ENCODE data around the gene UNC5C.
"Not testable (repeated sequence)": the region's sequence is repeated elsewhere in the genome, so short reads cannot be mapped to it uniquely, and the experiment has no call there.

UNC5C gene

DNA sequence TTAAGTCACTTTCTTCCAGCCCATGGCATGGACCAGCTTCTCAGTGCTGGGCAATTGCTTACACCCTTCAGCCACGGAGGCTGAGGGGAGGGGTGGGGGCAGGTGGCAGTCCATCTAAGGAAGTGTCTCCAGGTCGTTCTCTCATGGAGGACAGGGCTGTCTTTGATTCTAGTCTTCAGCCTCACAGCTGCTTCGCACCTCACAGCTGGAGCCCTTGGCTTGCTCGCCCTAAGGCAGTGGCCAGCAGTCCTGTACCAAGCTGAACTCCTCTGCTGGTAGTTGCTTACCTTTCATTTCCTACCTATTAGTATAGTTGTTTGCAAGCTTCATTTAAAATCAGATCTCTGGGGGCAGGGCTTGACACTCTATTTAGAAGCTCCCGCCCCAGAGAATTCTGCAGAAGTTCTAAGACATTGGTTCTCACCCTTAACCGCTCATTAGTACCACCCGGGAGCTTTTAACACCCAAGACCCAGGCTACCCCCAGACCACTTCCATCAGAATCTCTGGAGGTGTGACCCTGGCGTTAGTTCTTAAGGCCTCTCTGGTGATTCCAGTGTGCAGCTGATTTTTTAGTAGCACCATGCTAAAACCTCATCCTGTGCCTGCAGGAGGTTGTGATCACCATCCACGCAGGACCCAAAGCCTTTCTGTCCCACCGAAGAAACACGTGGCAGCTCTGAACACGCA is 386.8 kb downstream of the UNC5C start:
- no peak for DNase-seq

DNA sequence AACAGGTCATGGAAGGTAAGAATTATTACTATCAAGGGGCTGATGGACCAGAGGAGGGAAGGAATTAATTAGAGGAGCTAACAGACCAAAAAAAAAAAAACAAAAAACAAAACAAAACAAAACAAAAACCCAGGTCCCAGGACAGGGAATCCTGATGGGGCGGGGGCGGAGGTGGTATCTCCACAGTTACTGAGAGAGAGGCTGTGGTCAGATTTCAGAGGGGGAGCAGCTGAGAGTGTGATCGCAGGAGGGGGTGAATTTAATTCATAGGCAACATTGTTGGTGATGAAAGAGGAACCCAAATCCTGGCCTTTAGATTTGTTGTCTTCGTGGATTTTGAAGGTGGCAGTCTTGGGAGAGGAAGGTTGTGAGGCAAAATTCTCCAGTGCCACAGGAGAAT is 389.4 kb downstream of the UNC5C start:
- DNase-seq = no peak

DNA sequence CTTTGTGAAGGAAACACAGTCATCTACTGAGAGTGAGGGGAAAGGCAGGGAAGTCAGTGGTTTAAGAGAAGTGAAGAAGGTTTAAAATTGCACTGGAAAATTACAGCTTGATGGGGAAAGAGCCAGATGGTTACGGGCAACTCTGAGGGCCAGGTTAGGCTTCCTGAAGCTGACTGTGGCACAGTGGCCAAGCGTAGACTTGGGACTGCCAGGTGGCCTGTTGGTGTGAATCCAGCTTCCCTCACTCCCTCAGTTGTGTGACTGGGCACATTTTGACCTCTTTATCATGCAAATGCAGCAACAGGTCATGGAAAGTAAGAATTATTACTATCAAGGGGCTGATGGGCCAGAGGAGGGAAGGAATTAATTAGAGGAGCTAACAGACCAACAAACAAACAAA is 390.1 kb downstream of the UNC5C start:
- no peak for DNase-seq

DNA sequence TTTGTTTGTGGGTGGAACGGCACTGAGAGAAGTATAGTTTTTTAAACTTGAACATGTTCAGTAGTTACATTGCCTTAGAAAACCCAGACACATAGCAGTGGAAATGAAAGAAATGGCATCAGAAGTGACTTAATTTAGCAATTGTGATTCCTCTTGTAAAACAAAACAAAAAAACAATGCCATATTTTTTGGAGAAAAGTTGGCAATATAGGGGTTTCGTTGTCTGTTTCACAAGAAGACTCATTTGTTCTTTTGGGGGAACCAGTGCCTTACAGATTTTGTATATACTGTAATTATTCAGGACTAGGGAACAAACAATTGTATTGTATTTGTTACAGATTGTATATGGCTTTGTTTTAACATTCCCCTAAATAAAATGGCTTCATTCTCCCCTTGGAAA is 390.7 kb downstream of the UNC5C start:
- DNase-seq = no peak

DNA sequence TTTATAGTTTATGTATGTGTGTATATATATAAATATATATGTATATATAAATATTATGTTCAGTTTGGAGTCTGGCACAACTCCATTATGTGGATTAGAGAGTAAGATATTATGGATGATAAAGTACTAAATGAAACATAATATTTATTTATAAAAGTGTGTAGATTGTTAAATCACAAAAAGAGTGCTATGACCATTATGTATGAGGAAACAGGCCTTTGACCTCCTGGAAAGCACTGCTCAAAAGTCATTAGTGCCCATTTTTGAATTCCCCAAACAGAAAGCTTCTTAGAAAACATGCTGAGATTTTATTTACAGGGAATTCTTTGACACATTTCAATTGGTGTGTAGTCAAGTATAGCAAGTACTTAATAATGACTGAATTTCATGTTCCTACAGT is 391.2 kb downstream of the UNC5C start:
- no peak for DNase-seq

DNA sequence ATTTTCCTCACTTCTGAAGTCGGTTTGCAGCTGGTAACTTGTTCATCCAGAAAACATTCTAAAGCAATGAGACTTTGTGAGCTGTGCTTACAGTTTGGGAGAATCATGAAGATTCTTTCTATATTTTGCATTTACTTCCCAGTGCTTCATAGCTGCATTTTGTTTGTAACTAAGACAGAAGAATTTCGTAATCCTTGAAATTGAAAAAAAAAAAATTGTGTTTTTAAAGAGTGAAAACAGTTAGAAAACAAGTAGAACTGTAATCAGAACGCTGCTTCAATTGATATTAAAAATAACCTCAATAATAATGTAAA is 392.4 kb downstream of the UNC5C start:
- DNase-seq = no peak

DNA sequence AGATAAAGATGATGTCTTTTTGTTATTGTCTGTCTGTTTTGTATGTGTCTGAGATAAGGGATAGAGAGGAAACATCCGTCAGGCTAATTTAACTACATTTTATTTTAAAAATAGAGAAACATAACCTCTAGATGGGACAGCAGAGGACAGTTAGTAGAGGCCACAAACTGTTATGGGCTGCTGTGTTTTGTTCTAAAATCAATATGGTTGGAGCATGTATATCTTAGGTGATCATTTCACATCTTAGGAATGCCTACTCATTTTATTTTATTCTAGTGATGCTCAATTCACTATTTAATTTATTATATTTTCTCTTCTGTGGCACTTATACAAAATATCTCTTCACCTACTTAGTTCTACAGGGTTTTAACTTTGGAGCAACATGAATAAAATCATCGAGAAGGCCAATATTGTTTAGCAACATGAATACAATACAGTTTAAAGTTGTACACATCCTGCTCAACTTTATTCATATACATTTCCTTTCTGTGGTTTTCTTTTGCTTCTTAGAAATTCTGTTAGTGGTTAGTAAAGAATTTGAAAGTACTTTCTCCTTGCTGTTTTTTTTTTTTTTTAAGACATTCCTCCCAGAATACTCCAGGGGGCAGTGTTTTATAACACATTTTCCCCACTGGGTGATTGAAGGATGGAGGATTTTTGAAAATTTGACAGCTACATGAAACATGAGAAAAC is 392.9 kb downstream of the UNC5C start:
- DNase-seq = no peak

DNA sequence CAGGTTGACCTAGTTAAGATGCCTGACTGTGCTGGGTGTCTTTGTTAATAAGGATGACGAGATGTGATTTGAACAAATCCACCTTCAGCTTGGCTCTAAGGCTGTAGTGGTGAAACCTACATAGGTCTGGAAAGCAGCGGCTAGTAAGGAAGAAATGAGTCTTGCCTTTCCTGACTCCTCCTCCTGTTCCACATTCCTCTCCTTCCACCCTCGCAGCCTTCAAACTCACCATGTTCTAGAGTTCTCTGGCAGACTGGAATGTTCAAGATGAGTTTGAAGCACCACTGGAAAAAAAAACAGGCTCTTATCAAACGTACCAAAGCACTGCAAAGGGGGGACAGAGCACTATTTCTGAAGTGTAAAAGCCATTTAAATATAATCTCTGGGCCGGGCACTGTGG is 395.6 kb downstream of the UNC5C start:
- no peak for DNase-seq

DNA sequence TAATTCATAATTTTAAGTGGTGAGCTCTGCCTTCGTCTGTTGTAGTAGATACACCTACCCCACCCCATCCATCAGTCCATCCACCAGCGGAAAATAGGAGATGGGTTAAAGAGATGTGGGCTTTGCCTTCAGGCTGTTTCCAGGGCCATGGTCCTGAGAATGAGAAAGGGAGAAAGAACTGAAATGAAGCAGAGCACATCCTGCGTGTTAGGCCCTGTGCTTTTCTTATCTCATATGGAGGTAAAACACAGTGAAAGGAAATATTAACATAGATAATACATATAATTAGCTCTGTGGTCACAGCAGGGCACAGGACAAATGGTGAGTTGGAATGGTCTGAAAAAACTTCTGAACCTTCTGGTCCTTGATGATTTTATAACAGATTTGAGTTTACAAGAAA is 397.5 kb downstream of the UNC5C start:
- no peak for DNase-seq

DNA sequence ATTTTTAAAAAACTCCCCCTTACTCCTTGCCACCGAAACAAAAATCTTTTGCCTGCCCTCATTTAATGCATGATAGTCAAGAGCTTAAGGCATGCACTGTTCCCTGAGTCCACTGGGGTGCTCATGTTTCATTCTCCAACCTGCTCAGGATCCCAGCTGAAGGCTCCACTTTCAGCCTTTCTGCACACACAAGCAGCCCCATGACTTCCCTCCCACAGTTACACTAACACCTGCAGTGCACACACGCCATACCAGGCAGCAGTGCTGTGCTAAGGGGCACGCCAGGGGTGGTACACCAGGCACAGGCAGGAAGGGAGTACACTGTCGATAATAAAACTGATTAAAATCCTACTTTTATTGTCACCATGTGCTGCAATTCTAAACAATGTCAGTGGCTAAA is 405.8 kb downstream of the UNC5C start:
- no peak for DNase-seq

DNA sequence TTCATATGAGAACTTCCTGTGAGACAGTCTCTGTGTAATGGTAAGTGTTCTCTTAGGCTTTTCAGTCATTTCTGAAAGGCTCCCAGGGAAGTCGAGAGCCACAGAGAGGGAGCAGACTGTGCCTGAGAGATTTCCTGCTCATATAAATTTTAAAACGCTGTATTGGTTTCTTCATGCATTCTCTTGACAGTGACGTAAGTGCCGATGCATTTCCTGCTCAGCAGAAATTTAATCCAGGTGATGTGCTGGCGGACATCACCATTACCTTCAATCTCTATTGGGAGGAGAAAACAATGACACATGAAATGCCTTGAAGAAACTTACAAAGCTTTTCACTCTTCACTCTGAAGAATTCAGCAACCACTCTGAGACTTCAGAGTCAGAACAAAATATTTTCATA is 407.4 kb downstream of the UNC5C start:
- no peak for DNase-seq

DNA sequence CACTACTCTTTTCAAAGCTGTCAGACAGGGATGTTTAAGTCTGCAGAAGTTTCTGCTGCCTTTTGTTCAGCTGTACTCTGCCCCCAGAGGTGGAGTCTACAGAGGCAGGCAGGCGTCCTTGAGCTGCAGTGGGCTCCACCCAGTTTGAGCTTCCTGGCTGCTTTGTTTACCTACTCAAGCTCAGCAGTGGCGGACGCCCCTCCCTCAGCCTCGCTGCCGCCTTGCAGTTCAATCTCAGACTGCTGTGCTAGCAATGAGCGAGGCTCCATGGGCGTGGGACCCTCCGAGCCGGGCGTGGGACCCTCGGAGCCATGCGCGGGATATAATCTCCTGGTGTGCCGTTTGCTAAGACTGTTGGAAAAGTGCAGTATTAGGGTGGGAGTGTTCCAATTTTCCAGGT is 409.3 kb downstream of the UNC5C start:
- DNase-seq = not testable (repeated sequence)

DNA sequence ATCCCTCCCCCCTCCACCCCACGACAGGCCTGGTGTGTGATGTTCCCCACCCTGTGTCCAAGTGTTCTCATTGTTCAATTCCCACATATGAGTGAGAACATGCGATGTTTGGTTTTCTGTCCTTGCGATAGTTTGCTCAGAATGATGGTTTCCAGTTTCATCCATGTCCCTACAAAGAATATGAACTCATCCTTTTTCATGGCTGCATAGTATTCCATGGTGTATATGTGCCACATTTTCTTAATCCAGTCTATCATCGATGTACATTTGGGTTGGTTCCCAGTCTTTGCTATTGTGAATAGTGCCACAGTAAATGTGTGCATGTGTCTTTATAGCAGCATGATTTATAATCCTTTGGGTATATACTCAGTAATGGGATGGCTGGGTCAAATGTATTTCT is 414.8 kb downstream of the UNC5C start:
- DNase-seq = not testable (repeated sequence)

DNA sequence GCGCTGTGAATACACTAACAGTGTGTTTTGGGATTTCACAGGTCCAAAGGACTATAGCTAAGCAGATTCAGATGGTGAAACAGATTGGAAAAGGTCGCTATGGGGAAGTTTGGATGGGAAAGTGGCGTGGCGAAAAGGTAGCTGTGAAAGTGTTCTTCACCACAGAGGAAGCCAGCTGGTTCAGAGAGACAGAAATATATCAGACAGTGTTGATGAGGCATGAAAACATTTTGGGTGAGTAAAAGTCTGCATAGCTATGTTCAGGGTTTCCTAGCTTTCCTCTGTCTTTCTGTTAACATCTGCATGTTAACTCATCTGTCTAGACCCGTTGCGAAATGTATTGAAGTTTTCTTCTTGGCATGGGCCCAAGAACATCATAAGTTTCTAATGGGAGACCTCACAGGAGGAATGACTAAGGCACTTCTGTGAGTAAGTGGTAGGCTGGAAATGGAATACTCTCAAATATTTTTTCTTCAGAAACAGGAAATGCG is 418.9 kb downstream of the UNC5C start:
- no peak for DNase-seq

DNA sequence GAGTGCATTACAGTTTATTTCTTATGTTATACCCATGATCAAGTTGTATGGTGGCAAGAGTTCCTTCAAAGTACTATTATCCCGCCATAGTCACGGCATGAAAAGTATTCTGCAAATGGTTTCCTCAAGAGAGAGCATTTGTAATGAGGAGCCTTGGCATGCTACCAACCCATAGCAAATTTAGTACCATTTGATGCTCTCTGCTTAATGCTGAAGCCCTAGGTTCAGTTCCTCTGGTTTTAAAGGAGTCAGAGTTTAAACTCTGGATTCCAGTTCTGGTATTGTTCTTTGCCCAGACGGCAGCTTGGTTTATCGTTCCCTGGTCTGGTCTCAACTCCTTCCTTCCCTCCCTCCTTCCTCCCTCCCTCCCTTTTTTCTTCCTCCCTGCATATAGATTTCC is 419.7 kb downstream of the UNC5C start:
- DNase-seq = no peak

DNA sequence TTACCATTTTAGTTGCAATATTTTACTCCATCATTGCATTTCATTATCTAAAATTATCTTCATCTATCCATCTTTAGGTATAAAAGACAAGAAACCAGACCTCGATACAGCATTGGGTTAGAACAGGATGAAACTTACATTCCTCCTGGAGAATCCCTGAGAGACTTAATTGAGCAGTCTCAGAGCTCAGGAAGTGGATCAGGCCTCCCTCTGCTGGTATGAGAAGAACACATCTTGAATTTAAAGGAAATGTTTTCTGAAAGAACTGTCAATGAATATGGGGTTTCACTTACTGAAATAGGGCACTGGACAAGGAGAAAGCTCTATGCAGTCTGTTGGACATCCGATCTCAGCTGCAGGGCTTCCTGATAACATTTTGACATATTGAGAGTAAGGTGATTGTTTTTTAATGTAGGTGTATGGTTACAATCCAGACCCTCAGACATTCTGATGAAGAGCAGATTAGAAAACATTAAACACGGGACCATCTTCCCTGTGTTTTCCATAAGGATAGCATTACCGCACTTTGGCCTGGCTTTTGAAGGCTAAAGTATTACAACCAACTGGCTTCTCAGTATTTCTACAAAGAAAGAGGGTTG is 423.8 kb downstream of the UNC5C start:
- DNase-seq = no peak

DNA sequence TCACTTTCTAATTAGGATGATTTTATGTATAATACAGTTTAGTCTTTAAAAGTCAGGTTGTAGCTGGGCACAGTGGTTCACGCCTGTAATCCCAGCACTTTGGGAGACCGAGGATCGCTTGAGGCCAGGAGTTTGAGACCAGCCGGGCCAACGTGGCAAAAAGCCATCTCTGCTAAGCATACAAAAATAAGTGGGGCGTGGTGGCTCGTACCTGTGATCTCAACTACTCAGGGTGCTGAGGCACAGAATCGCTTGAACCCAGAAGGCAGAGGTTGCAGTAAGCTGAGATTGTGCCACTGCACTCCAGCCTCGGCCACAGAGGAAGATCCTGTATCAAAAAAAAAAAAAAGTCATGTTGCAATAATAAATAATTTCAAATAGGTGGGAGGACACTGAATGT is 426.8 kb downstream of the UNC5C start:
- no peak for DNase-seq

DNA sequence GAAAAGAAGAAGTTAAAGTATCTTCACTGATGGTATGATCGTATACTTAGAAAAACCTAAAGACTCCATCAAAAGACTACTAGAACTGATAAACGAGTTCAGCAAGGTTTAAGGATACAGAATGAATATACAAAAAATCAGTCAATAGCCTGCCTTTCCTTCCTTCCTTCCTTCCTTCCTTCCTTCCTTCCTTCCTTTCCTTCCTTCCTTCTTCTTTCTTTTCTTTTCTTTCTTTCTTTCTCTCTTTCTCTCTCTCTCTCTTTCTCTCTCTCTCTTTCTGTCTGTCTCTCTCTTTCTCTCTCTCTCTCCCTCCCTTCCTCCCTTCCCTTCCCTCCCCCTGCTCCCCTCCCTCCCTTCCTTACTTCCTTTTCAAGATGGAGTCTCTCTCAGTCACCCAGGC is 428.3 kb downstream of the UNC5C start:
- DNase-seq = no peak

DNA sequence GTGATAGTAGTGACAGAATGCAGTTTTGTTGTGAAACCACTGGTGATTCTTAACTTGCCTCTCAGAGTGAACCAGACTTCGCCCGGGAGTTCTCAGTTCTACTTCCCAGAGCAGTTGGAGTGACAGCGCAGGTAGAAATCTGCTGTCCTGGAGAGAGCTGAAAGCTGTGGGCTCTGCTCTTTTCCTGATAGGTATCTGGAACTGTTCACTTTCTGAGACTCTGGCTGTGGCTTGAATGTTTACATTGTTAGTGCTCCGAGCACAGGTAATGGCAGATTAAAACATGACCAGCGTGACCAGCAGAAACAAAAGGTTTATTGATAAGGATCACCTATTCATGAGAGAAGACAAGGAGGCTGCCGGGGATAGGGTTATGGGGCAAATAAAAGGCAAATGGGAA is 430.3 kb downstream of the UNC5C start:
- DNase-seq = no peak

DNA sequence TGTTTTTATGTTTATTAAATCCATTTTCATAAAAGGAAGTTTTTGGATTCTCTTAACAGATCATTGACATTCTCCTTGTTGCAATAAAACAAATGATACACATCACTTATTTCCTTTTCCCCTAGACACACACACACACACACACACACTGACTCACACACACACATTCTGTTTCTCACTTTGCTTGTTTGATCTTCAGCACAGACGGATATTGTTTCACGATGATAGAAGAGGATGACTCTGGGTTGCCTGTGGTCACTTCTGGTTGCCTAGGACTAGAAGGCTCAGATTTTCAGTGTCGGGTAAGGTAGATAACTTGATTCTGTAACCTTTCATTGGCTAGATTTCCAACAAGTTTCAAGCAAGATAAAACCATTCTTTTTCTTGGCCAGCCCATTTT is 434.3 kb downstream of the UNC5C start:
- DNase-seq = no peak
